IMR-90 (cell line): ENCODE measurements around the gene ITSN1. TPM values are rescaled to one million over a fixed set of nuclear protein-coding genes. Genes with fewer than 3 reads are reported as not detected.

Experiments
- ATAC-seq: fragments of 200-7000 bp; cut with Tn5 transposase; 2 replicates; pipeline ENCODE4 v1.9.1; 2020; ENCODE audit warnings: low read depth, mild to moderate bottlenecking, moderate library complexity
- BruUV-seq: library from RNA; stranded (reverse); fragments of 400-500 nt; replicated peaks from 2 replicates; lab custom pipeline; 2021; lab: Mats Ljungman, UMichigan
- CTCF ChIA-PET: fragments of 300-600 bp; formaldehyde crosslinking; extraction: SDS; loops from one replicate; lab custom pipeline; 2021; ENCODE audit warnings: antibody characterized with exemption; lab: Yijun Ruan, JAX
- POLR2A ChIA-PET: fragments of 300-600 bp; sonication (Branson Sonifier 250); formaldehyde crosslinking; loops from one replicate; lab custom pipeline; 2022; ENCODE audit warnings: antibody characterized with exemption; ENCODE audit not compliant: unreplicated experiment; lab: Charles Lee
- DNase-seq: peaks from one replicate; pipeline ENCODE4 v3.0.0; 2013
- H2AFZ ChIP-seq: replicated peaks from 2 replicates; pipeline ENCODE3; 2013; ENCODE audit warnings: low read length, mild to moderate bottlenecking; ENCODE audit not compliant: poor library complexity
- H2AK5ac ChIP-seq: 2 replicates; pipeline ENCODE4 v1.6.1; 2013; ENCODE audit warnings: low read depth, low read length, inconsistent platforms
- H2AK9ac ChIP-seq: replicated peaks from 2 replicates; pipeline ENCODE3; 2013; ENCODE audit warnings: mild to moderate bottlenecking, low read depth, low read length, moderate library complexity; ENCODE audit not compliant: poor library complexity
- H2BK120ac ChIP-seq: 2 replicates; pipeline ENCODE4 v1.6.1; 2013; ENCODE audit warnings: low read depth, low read length, inconsistent platforms
- H2BK15ac ChIP-seq: 3 replicates; pipeline ENCODE4 v1.6.1; 2013; ENCODE audit warnings: low read depth, low read length, inconsistent platforms
- H2BK20ac ChIP-seq: 2 replicates; pipeline ENCODE4 v1.6.1; 2013; ENCODE audit warnings: low read depth, mild to moderate bottlenecking, inconsistent platforms, low read length, moderate library complexity
- H2BK5ac ChIP-seq: 2 replicates; pipeline ENCODE4 v1.6.1; 2013; ENCODE audit warnings: mild to moderate bottlenecking, low read depth, low read length, inconsistent platforms; ENCODE audit not compliant: poor library complexity, severe bottlenecking
- H3K14ac ChIP-seq: replicated peaks from 2 replicates; pipeline ENCODE4 v1.6.1; 2013; ENCODE audit warnings: low read depth, low read length, inconsistent platforms
- H3K18ac ChIP-seq: 2 replicates; pipeline ENCODE4 v1.6.1; 2013; ENCODE audit warnings: low read depth, low read length, control low read depth
- H3K23ac ChIP-seq: 2 replicates; pipeline ENCODE4 v1.6.1; 2013; ENCODE audit warnings: low read depth, low read length, inconsistent platforms
- H3K27ac ChIP-seq: 2 replicates; pipeline ENCODE4 v1.5.1; 2013; ENCODE audit warnings: mild to moderate bottlenecking, control low read depth, low read length; ENCODE audit not compliant: insufficient read depth
- H3K27me3 ChIP-seq: 2 replicates; pipeline ENCODE4 v1.6.1; 2013; ENCODE audit warnings: low read length; ENCODE audit not compliant: control insufficient read depth, insufficient read depth
- H3K36me3 ChIP-seq: 2 replicates; pipeline ENCODE4 v1.6.1; 2013; ENCODE audit warnings: low read length, mixed read lengths; ENCODE audit not compliant: control insufficient read depth, insufficient read depth
- H3K4ac ChIP-seq: 2 replicates; pipeline ENCODE4 v1.6.1; 2013; ENCODE audit warnings: low read depth, low read length, inconsistent platforms
- H3K4me1 ChIP-seq: 2 replicates; pipeline ENCODE4 v1.6.1; 2013; ENCODE audit warnings: low read length, mixed read lengths; ENCODE audit not compliant: control insufficient read depth, insufficient read depth
- H3K4me2 ChIP-seq: 2 replicates; pipeline ENCODE4 v1.6.1; 2013; ENCODE audit warnings: low read depth, mild to moderate bottlenecking, control low read depth, low read length, moderate library complexity
- H3K4me3 ChIP-seq: 2 replicates; pipeline ENCODE4 v1.5.1; 2013; ENCODE audit warnings: low read depth, mild to moderate bottlenecking, control low read depth, low read length, moderate library complexity; ENCODE audit not compliant: insufficient read depth
- H3K56ac ChIP-seq: 2 replicates; pipeline ENCODE4 v1.6.1; 2013; ENCODE audit warnings: low read length, inconsistent platforms; ENCODE audit not compliant: insufficient read depth; ENCODE audit errors: extremely low read depth
- H3K79me1 ChIP-seq, 2 experiments: 2 replicates each; pipeline ENCODE4 v1.6.1; 2013; ENCODE audit warnings: low read length in 2 of 2, inconsistent platforms in 1 of 2, low read depth in 1 of 2
- H3K9ac ChIP-seq: 2 replicates; pipeline ENCODE4 v1.6.1; 2013; ENCODE audit warnings: low read depth, low read length, control low read depth
- H3K9me1 ChIP-seq: 2 replicates; pipeline ENCODE4 v1.6.1; 2013; ENCODE audit warnings: low read length, inconsistent platforms; ENCODE audit not compliant: insufficient read depth
- H3K9me3 ChIP-seq: 2 replicates; pipeline ENCODE4 v1.6.1; 2013; ENCODE audit warnings: low read length; ENCODE audit not compliant: control insufficient read depth, insufficient read depth
- H4K20me1 ChIP-seq: 2 replicates; pipeline ENCODE4 v1.6.1; 2013; ENCODE audit warnings: low read length, inconsistent platforms; ENCODE audit not compliant: insufficient read depth
- H4K5ac ChIP-seq: 2 replicates; pipeline ENCODE4 v1.6.1; 2013; ENCODE audit warnings: mild to moderate bottlenecking, low read depth, low read length, control low read depth
- H4K8ac ChIP-seq, 2 experiments: 2 replicates each; pipeline ENCODE4 v1.6.1; 2013; ENCODE audit warnings: low read depth in 2 of 2, low read length in 2 of 2, control low read depth in 1 of 2, inconsistent platforms in 1 of 2
- H4K91ac ChIP-seq: 2 replicates; pipeline ENCODE4 v1.6.1; 2013; ENCODE audit warnings: low read depth, low read length, inconsistent platforms; ENCODE audit not compliant: insufficient read depth
- BHLHE40 ChIP-seq: fragments of 150-350 bp; IDR thresholded peaks from 2 replicates; pipeline ENCODE4 v1.6.1; 2016; ENCODE audit warnings: mild to moderate bottlenecking, low read depth, low read length
- FOS ChIP-seq: fragments of 150-350 bp; IDR thresholded peaks from 2 replicates; pipeline ENCODE4 v1.6.1; 2016; ENCODE audit warnings: low read depth, low read length
- MAFK ChIP-seq: IDR thresholded peaks from 2 replicates; pipeline ENCODE4 v1.6.1; 2012; ENCODE audit warnings: low read depth, low read length, improper control_type of control experiment
- MAZ ChIP-seq: IDR thresholded peaks from 2 replicates; pipeline ENCODE4 v1.6.1; 2012; ENCODE audit warnings: low read depth, mild to moderate bottlenecking, low read length, improper control_type of control experiment, moderate library complexity, borderline replicate concordance
- RCOR1 ChIP-seq: IDR thresholded peaks from 2 replicates; pipeline ENCODE4 v1.6.1; 2012; ENCODE audit warnings: mild to moderate bottlenecking, low read length, improper control_type of control experiment; ENCODE audit not compliant: insufficient replicate concordance
- RFX5 ChIP-seq: IDR thresholded peaks from 2 replicates; pipeline ENCODE4 v1.8.0; 2012; ENCODE audit warnings: low read depth, mild to moderate bottlenecking, low read length, moderate library complexity
- WGBS, 2 experiments: methylation state at CpG; one replicate each; pipeline versions ENCODE4 v1.1.5 to v1.1.7; 2013; ENCODE audit warnings: missing lambda C conversion rate in 2 of 2; ENCODE audit not compliant: insufficient read length in 1 of 2; ENCODE audit errors: extremely low coverage in 2 of 2; 5-methylcytosine and 5-hydroxymethylcytosine counted together
- dilution Hi-C: fragments of 300-500 bp; cut with HindIII; formaldehyde crosslinking; loops from one replicate; pipeline ENCODE4 v1.14.3; 2018; ENCODE audit warnings: low sequenced_read_pairs; ENCODE audit not compliant: unreplicated experiment
- in situ Hi-C: fragments of 300-500 bp; cut with MboI; formaldehyde crosslinking; loops from 3 replicates; pipeline ENCODE4 v1.14.3; 2019; ENCODE audit warnings: low sequenced_read_pairs, inconsistent platforms, mixed read lengths
- intact Hi-C: fragments of 100-400 bp; cut with micrococcal nuclease; formaldehyde crosslinking; loops from 2 replicates; pipeline ENCODE4 v1.10.0; 2022
- polyA plus RNA-seq, 3 experiments: library from polyadenylated mRNA; depleted of rRNA; stranded (reverse); fragments of >200 nt; gene quantifications; 2 replicates each; pipeline ENCODE4 v1.2.3, GENCODE V29; 2012; ENCODE audit warnings: low replicate concordance in 1 of 3
- total RNA-seq: library from RNA; depleted of rRNA; stranded (reverse); fragments of >200 nt; gene quantifications from 2 replicates; pipeline ENCODE4 v1.2.3, GENCODE V29; 2012

ITSN1 gene
- total and polyA plus RNA-seq, 2 of the 4 experiments (the other 2 are of a cell fraction): 45.4 to 62.0 TPM

- no peak overlapping the region for H4K8ac ChIP-seq
These were observed 239.6 kb downstream of the ITSN1 start for GRCh38 chr21:33881689-33882440.

More at GRCh38 chr21:33881689-33882440, 239.6 kb downstream of the ITSN1 start:
- no TSS peak for BruUV-seq
- no peak overlapping the region for H3K14ac ChIP-seq
- H3K4ac ChIP-seq: no peak overlapping the region
- H4K20me1 ChIP-seq: no peaks in the 10 kb centered on the region
- H3K4me1 ChIP-seq: 0 out of 2 replicates have a peak, but pooled peaks cover 4% of the 10 kb centered on the region
- H3K18ac ChIP-seq: no peak overlapping the region
- H3K23ac ChIP-seq: no peak overlapping the region
- H3K9me3 ChIP-seq: no peaks in the 10 kb centered on the region
- H2BK5ac ChIP-seq: no peak overlapping the region
- no peak overlapping the region for H3K56ac ChIP-seq
- intact Hi-C loops: no loop called here
- no peaks in the 10 kb centered on the region for H3K9me1 ChIP-seq
- H2BK120ac ChIP-seq: no peak overlapping the region
- H2AK5ac ChIP-seq: no peak overlapping the region
- 79% methylated on average over 2 of the region's 9 CpGs; no CpG with 5 or more reads in 1 of the 2 experiments for WGBS, 2 experiments
- no peak for DNase-seq
- H3K27ac ChIP-seq: no peak overlapping the region
- H2AFZ ChIP-seq: no peak overlapping the region
- no peak for ATAC-seq
- H3K4me3 ChIP-seq: no peak overlapping the region
- H2AK9ac ChIP-seq: no peak overlapping the region
- POLR2A ChIA-PET: no interaction called here
- in situ Hi-C loops: loop anchor here (10.0 kb wide), 1 partner anchor 237 kb away; the partner anchor contains the start of genes CRYZL1 and ITSN1
- H4K91ac ChIP-seq: no peak overlapping the region
- H4K5ac ChIP-seq: no peak overlapping the region
- CTCF ChIA-PET: no interaction called here
- peaks cover 19% of the 10 kb centered on the region for H3K27me3 ChIP-seq
- no peaks in the 10 kb centered on the region for H3K36me3 ChIP-seq
- H2BK15ac ChIP-seq: no peak overlapping the region
- H2BK20ac ChIP-seq: no peak overlapping the region
- TF ChIP-seq RFX5 (no peak), RCOR1 (no peak), MAZ (no peak), FOS (no peak), MAFK (no peak), BHLHE40 (no peak)
- dilution Hi-C loops: no loop called here
- H3K4me2 ChIP-seq: no peak overlapping the region
- no peaks in the 10 kb centered on the region for H3K79me1 ChIP-seq
- H3K9ac ChIP-seq: no peak overlapping the region
